Fibroblast of pulmonary artery (primary cell): Measurements from ENCODE around the gene PYCR2.

Source experiments
- DNase-seq: peaks from one replicate; pipeline ENCODE4 v3.0.0-alpha.2; 2010; ENCODE audit warnings: low read depth
- H3K4me3 ChIP-seq: replicated peaks from 2 replicates; pipeline ENCODE4 v1.5.1; 2011; ENCODE audit warnings: low read depth, mild to moderate bottlenecking, control low read depth, low read length, moderate library complexity
- TF ChIP-seq, protein P1 (sequence below): IDR thresholded peaks from 2 replicates; pipeline ENCODE4 v1.5.1; 2011; ENCODE audit warnings: mild to moderate bottlenecking, control low read depth, low read length, inconsistent platforms; ENCODE audit errors: missing control alignments

Gene PYCR2

DNA sequence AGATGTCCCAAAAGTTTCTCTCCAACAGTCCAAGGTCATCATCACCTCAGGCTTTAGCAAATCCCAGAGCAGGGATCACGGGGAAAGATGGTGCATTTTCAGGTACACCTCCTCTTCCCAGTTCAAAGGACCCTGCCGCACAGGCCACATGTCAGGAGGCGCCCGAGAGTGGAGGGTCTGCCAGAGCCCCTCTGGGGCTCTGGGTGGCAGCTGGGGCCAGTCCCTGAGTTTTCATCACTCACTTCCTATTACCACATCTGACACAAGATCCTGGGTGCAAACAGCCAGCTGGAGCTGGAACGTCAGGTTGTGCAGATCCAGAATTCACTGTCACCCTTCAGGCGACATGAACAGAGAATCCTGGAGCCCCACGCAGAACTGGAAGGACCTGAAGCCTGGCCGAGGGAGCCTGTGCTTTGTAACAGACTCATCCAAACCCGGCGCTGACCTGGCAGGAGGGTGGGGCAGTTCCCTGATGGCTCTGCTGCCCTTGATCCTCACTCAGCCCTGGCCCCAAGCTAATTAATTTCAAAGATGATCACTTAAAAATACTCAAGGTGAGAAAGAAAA is 50.7 kb downstream of the PYCR2 start:
- no peak for DNase-seq
- no peak overlapping the region for H3K4me3 ChIP-seq
- TF ChIP-seq, protein P1, sequence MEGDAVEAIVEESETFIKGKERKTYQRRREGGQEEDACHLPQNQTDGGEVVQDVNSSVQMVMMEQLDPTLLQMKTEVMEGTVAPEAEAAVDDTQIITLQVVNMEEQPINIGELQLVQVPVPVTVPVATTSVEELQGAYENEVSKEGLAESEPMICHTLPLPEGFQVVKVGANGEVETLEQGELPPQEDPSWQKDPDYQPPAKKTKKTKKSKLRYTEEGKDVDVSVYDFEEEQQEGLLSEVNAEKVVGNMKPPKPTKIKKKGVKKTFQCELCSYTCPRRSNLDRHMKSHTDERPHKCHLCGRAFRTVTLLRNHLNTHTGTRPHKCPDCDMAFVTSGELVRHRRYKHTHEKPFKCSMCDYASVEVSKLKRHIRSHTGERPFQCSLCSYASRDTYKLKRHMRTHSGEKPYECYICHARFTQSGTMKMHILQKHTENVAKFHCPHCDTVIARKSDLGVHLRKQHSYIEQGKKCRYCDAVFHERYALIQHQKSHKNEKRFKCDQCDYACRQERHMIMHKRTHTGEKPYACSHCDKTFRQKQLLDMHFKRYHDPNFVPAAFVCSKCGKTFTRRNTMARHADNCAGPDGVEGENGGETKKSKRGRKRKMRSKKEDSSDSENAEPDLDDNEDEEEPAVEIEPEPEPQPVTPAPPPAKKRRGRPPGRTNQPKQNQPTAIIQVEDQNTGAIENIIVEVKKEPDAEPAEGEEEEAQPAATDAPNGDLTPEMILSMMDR: no peak

DNA sequence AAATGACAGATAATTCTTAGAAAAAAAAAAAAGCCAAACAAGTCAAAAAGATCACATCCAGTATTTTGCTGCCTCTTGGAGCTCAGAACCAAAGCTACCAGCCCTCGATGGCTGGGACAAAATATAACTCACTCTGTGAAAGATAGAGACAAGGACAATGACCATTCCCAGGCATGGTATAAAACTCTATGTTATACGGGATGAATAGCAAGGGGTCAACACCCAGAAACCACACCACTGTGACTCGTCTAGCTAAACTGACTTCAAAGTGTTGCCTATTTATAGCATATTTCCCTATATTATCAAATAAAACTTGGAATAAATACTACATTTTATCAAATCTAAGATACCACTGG is 52.0 kb downstream of the PYCR2 start:
- DNase-seq: no peak
- TF ChIP-seq, protein P1: no peak
- H3K4me3 ChIP-seq: no peak overlapping the region

DNA sequence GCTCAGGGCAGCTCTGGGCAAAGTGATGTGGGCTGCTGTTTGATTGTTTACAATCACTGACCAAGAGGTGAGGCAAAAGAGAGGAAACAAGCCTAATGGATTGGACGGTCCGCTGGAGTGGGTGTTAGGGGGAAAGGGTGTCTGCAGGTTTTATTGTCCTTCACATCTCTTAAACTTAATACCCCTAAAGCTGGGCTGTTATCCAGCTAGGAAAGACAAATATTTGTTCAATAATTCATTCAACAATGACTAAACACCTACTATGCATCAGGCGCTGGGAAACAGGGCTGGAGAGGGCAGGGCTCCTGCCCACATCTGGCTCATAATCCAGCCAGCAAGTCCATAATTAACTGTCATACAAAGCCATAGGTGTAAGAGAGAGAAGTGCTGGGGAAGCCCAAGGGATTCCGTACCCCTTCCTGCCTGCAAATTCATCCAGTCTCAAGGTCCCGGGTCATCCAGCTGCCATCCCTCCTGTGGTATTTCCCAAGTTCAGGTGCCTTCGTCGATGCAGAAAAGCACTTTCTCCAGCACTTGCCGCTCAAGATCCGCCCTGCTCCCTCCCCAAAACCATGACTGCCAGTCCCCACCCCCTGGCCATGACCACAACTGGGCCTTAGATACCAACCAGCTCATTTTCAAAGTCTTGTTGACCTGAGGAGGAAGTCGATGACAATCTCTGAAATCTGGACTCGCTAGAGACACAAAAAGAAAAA is 52.5 kb downstream of the PYCR2 start:
- no peak for DNase-seq

DNA sequence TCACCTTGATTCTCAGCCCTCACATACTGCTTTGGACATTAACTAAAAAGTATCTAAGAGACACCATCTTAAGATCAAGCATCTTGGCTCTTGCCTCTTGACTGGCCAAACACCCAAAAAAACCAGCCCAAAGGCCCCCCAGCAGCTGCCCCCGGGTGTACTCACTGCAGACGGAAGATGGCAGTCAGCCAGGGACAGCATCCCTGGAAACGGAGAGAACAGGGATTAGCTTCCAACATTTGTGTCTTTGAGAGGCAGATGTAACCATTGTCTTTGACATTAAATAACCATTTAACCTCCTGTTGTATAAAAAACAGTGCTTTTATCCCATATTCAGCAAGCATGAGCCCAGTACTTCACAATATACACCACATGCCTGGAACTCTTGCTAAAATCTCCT is 53.1 kb downstream of the PYCR2 start:
- no peak overlapping the region for H3K4me3 ChIP-seq
- TF ChIP-seq, protein P1: no peak
- DNase-seq: no peak

More for the DNA sequence above, 52.5 kb downstream of the PYCR2 start:
- TF ChIP-seq, protein P1: no peak
- no peak overlapping the region for H3K4me3 ChIP-seq
